Body of pancreas (tissue), 4 donors: Measurements from ENCODE around the gene PGC. TPM values are rescaled to one million over a fixed set of nuclear protein-coding genes. Genes with fewer than 3 reads are reported as not detected.
A peak's percentile ranks its signal among the peaks of the same experiment; 100 is the strongest.
"Not testable (repeated sequence)": the region's sequence is repeated elsewhere in the genome, so short reads cannot be mapped to it uniquely, and the experiment has no call there.

Source experiments
- ATAC-seq: fragments of 150-250 bp; one replicate; pipeline ENCODE4 v1.9.1; 2016
- DNase-seq, 4 donors: peaks; one replicate each; pipeline ENCODE4 v3.0.0-alpha.2; 2019
- H3K27ac ChIP-seq, 4 donors: fragments of 200-600 bp; sonication (generic); 1 replicate in 3 of 4; 2 replicates in 1 of 4; pipeline versions ENCODE4 v1.5.1 to v1.6.1; 2016 to 2019; ENCODE audit warnings: mild to moderate bottlenecking in 1 of 4, mixed read lengths in 1 of 4, moderate library complexity in 1 of 4
- H3K27me3 ChIP-seq, 2 donors: fragments of 200-600 bp; sonication (generic); one replicate each; pipeline ENCODE4 v1.6.0; 2016; ENCODE audit warnings: mild to moderate bottlenecking in 1 of 2
- H3K36me3 ChIP-seq, 2 donors: fragments of 200-600 bp; sonication (generic); replicated peaks in 1 of 2; 2 replicates each; pipeline ENCODE4 v1.5.1; 2016; ENCODE audit warnings: low read depth in 2 of 2; ENCODE audit not compliant: insufficient read depth in 1 of 2
- H3K4me1 ChIP-seq: fragments of 200-600 bp; sonication (generic); one replicate; pipeline ENCODE4 v1.6.0; 2016
- H3K4me3 ChIP-seq, 2 donors: fragments of 200-600 bp; sonication (generic); 1 replicate in 1 of 2; 2 replicates in 1 of 2; pipeline ENCODE4 v1.5.1; 2016 to 2019
- H3K9me3 ChIP-seq, 3 donors: fragments of 200-600 bp; sonication (generic); 1 replicate in 2 of 3; 2 replicates in 1 of 3; pipeline ENCODE4 v1.5.1; 2016
- POLR2A ChIP-seq, 3 donors: fragments of 450-650 bp; IDR thresholded peaks; one replicate each; pipeline ENCODE4 v1.6.1; 2016; ENCODE audit warnings: antibody characterized with exemption in 3 of 3, mild to moderate bottlenecking in 2 of 3
- WGBS, 2 donors: methylation state at CpG; one replicate each; pipeline ENCODE4 v1.1.5; 2017; 5-methylcytosine and 5-hydroxymethylcytosine counted together
- intact Hi-C: fragments of 100-400 bp; cut with DNase I; formaldehyde crosslinking; loops from one replicate; pipeline ENCODE4 v1.15.1; 2023
- total RNA-seq, 2 donors: library from RNA; depleted of rRNA; stranded (reverse); fragments of >200 nt; gene quantifications; one replicate each; pipeline ENCODE4 v1.1.0, GENCODE V29; 2016
- TF ChIP-seq, protein P1 (sequence below), 7 experiments: fragments of 450-650 bp in 4 of 7; fragments of 200-600 bp in 3 of 7; sonication (generic) in 3 of 7; IDR thresholded peaks; one replicate each; pipeline ENCODE4 v1.5.1; 2016 to 2019; ENCODE audit warnings: antibody characterized with exemption in 7 of 7

PGC gene
- total RNA-seq, 2 donors from 2014 or later = 48.8 to 91.1 TPM

DNA sequence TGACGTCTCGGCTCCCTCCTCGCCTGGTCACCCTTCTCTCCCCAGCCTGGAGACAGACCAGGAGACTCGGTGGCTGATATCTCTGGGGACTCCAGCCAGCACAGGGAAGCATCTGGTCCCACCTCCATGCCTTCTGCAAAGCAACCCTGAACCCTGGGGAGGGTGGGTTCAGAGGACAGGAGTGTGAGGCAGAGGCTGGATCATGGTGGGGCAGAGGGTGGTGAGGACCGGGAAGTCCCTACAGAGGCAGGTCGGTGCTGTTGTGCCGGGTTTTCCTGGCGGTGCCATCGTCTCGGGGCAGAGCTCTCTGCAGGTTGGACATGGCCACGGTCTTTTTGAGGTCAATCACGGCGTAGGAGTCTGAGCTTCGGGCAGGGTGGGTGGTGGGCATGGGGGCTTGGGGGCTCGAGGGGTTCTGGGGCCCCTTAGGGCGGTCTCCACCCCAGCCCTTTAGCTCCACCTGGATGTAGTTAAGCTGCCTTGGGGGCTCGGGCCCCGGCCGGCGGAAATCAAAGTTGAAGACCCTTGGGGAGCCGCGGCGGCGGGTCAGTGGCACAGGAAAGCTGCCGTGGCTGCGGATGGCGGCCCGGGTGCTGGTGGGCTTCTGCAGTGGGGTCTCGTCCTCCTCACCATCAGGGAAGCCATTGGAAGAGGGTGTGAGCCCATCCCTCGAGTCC lies 23.3 kb upstream of the PGC start:
- intact Hi-C loops = no loop called here
- 90 to 92% methylated on average over 29 of the region's 30 CpGs for WGBS, 2 donors
- H3K4me3 ChIP-seq = no peak overlapping the region
- no peaks in the 10 kb centered on the region for H3K27me3 ChIP-seq
- H3K27ac ChIP-seq = no peak overlapping the region
- peaks cover 0 to 12% of the 10 kb centered on the region in 2 donors for H3K36me3 ChIP-seq
- TF ChIP-seq, protein P1, sequence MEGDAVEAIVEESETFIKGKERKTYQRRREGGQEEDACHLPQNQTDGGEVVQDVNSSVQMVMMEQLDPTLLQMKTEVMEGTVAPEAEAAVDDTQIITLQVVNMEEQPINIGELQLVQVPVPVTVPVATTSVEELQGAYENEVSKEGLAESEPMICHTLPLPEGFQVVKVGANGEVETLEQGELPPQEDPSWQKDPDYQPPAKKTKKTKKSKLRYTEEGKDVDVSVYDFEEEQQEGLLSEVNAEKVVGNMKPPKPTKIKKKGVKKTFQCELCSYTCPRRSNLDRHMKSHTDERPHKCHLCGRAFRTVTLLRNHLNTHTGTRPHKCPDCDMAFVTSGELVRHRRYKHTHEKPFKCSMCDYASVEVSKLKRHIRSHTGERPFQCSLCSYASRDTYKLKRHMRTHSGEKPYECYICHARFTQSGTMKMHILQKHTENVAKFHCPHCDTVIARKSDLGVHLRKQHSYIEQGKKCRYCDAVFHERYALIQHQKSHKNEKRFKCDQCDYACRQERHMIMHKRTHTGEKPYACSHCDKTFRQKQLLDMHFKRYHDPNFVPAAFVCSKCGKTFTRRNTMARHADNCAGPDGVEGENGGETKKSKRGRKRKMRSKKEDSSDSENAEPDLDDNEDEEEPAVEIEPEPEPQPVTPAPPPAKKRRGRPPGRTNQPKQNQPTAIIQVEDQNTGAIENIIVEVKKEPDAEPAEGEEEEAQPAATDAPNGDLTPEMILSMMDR (IDR thresholded peaks at IDR 0.05) = no peak
- TF ChIP-seq POLR2A (IDR thresholded peaks at IDR 0.05) = no peak
- peaks cover 7% of the 10 kb centered on the region for H3K4me1 ChIP-seq
- ATAC-seq (no peak), DNase-seq (no peak)
- H3K9me3 ChIP-seq = no peaks in the 10 kb centered on the region

DNA sequence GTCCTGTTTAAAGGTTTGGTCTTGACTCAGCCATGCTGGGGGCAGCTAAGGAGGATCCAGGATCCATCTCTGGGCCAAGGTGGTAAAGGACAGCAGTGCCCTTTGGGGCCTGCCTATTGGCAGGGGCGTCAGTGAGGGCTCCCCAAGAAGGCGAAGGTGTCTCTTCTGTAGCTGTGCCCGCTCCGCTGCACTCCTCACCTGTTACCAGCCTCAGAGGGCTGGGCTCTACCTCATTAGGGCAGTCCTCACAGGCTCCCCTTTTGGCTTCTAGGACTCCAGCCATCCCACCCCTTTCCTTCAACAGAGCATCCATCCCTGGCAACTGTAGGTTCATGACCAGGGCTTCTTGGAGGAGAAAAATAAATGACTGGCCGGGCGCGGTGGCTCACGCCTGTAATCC lies 22.2 kb upstream of the PGC start:
- H3K4me3 ChIP-seq = no peak overlapping the region
- intact Hi-C loops = no loop called here
- no peak overlapping the region for H3K27ac ChIP-seq
- peaks cover 0 to 9% of the 10 kb centered on the region in 2 donors for H3K36me3 ChIP-seq
- no peaks in the 10 kb centered on the region for H3K9me3 ChIP-seq
- no peaks in the 10 kb centered on the region for H3K27me3 ChIP-seq
- ATAC-seq (no peak), DNase-seq (no peak)
- 87 to 93% methylated on average over 8 of the region's 8 CpGs for WGBS, 2 donors
- peaks cover 7% of the 10 kb centered on the region for H3K4me1 ChIP-seq
- no peak for TF ChIP-seq POLR2A (IDR thresholded peaks at IDR 0.05)
- TF ChIP-seq, protein P1 (IDR thresholded peaks at IDR 0.05) = no peak

DNA sequence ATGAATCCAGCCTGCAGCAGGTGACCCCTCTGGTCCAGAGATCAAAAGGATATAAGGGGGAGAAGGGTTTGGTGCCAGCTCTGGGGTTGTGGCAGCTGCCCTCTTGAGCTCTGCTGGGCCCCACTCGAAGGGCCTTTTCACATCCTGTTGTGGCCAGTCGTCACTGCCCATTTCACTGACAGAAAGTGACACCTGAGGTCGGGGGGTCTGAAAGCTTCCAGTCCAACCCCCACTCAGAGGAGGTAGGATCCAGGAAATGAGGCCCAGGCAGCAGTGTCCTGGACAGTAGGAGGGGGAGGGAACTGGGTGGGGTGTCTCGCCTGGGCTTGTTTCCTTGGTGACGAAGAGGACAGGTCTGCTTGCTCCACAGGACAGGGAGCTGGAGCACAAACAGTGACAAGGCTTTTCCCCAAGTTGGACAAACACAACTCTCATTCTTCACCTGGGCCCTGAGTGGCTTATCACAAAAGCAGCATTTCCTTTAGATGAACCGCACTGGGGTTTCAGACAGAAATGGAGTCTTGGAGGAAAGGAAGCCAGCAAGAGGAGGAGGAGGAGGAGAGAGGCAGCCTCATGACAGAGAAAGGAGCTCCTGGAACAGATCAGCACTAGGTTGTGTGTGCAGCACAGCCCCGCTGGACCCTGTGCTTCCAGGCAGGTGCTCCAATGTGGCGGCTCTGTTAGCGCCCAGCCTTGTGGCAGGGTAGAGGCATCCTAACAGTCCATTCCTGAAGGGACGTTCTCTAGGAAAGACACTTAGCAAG lies 21.5 kb upstream of the PGC start:
- ATAC-seq (no peak), DNase-seq (peak in 1 of 4 donors; percentile 20)
- Histone ChIP-seq H3K9me3 (no peaks in the 10 kb centered on the region), H3K27me3 (no peaks in the 10 kb centered on the region), H3K4me3 (no peak overlapping the region), H3K4me1 (peaks cover 7% of the 10 kb centered on the region), H3K36me3 (peaks cover 0 to 8% of the 10 kb centered on the region in 2 donors), H3K27ac (peak overlapping the region in 1 of 4 donors; percentile 0)
- no peak for TF ChIP-seq POLR2A (IDR thresholded peaks at IDR 0.05)
- TF ChIP-seq, protein P1 (IDR thresholded peaks at IDR 0.05) = no peak
- WGBS, 2 donors = 69 to 72% methylated on average over 8 to 10 of the region's 10 CpGs
- intact Hi-C loops = no loop called here

DNA sequence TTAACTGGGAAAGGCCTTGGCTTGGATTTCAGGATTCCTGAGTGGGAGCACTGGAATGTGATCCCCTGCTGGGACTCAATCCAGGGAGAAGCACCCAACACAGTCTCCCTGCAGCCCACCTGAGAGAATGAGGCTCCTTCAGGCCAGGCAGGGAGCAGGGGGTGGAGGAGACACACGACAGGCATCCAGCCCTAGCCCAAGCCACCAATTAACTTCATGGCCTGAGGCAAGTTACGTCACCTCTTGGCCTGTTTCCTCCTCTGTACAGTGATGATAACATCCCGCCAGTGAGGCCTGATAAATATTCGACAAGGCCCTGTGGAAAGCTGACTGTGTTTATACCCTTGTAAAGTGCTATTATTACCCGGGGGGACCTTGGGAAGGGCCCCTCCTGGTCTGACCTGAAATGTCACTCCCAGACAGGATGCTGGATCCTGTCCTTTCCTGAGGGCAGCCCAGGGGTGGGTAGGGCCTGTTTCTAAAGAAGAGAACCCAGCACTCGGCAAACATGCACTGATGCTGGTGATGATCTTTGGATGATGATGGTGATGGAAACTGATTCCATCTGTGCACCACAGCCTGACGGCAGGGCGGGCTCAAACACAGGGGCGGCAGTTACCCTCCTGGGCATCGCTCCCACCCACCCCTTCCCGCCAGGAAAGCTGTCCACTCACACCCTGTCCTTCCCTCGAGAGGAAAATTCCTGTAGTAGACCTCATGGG lies 20.1 kb upstream of the PGC start:
- intact Hi-C loops = no loop called here
- peak; percentile 65 to 78 (median 70) for DNase-seq
- H3K4me1 ChIP-seq = peaks cover 7% of the 10 kb centered on the region
- WGBS, 2 donors = 7 to 38% methylated on average over 6 to 11 of the region's 12 CpGs
- no peak overlapping the region for H3K4me3 ChIP-seq
- H3K27me3 ChIP-seq = no peaks in the 10 kb centered on the region
- peak; percentile 91 for ATAC-seq
- peaks cover 0 to 8% of the 10 kb centered on the region in 2 donors for H3K36me3 ChIP-seq
- H3K27ac ChIP-seq = peak overlapping the region in 3 of 4 donors; percentile 23 to 31 (median 30)
- no peaks in the 10 kb centered on the region for H3K9me3 ChIP-seq
- TF ChIP-seq POLR2A (IDR thresholded peaks at IDR 0.05) = no peak
- TF ChIP-seq, protein P1 (IDR thresholded peaks at IDR 0.05) = no peak

DNA sequence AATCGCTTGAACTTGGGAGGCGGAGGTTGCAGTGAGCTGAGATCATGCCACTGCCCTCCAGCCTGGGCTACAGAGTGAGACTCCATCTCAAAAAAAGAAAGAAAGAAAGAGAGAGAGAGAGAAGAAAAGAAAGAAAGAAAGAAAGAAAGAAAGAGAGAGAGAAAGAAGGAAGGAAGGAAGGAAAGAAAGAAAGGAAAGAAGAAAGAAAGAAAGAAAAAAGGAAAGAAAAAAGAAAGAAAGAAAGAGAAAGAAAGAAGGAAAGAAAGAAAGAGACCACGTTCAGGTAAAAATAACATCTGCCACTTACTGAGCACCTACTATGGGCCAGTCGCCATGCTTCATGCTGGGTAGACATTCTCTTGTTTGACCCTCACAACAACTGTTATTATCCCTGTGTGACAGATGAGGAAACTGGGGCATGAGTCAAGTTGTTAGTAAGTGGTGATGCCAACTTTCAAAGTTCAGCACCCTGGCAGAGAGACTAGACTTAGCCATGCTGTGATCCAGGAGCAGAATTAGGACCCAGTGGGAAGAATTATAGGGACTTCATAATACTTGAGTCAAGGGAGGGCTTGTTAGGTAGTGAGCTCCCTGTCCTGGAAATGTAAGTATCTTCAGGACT lies 19.0 kb upstream of the PGC start:
- H3K4me3 ChIP-seq, ATAC-seq, intact Hi-C loops: not testable (repeated sequence)

More for the DNA sequence above, 19.0 kb upstream of the PGC start:
- WGBS, 2 donors = 78 to 84% methylated on average over 2 to 4 of the region's 4 CpGs
- H3K9me3 ChIP-seq, H3K4me1 ChIP-seq, DNase-seq, H3K27ac ChIP-seq, H3K27me3 ChIP-seq, H3K36me3 ChIP-seq: not testable (repeated sequence)
